Upper lobe of left lung (tissue), 4 donors: ENCODE data around the gene TAGLN.

Experiments
- EP300 ChIP-seq, 4 donors: sonication (generic); formaldehyde crosslinking; IDR thresholded peaks; one replicate each; pipeline ENCODE4 v1.5.1; 2017; ENCODE audit warnings: antibody characterized with exemption in 4 of 4, control low read depth in 2 of 4
- POLR2A ChIP-seq, 4 donors: fragments of 450-650 bp; IDR thresholded peaks; one replicate each; pipeline ENCODE4 v1.5.1; 2016 to 2017; ENCODE audit warnings: antibody characterized with exemption in 4 of 4, mild to moderate bottlenecking in 2 of 4
- POLR2AphosphoS5 ChIP-seq, 2 donors: sonication (generic); formaldehyde crosslinking; IDR thresholded peaks; one replicate each; pipeline ENCODE4 v1.5.1; 2017; ENCODE audit warnings: antibody characterized with exemption in 2 of 2
- TF ChIP-seq, protein P1 (sequence below), 6 experiments: fragments of 450-650 bp in 4 of 6; fragments of 200-600 bp in 2 of 6; sonication (generic) in 2 of 6; IDR thresholded peaks; one replicate each; pipeline ENCODE4 v1.5.1; 2016 to 2019; ENCODE audit warnings: antibody characterized with exemption in 6 of 6

- TF ChIP-seq, protein P1, sequence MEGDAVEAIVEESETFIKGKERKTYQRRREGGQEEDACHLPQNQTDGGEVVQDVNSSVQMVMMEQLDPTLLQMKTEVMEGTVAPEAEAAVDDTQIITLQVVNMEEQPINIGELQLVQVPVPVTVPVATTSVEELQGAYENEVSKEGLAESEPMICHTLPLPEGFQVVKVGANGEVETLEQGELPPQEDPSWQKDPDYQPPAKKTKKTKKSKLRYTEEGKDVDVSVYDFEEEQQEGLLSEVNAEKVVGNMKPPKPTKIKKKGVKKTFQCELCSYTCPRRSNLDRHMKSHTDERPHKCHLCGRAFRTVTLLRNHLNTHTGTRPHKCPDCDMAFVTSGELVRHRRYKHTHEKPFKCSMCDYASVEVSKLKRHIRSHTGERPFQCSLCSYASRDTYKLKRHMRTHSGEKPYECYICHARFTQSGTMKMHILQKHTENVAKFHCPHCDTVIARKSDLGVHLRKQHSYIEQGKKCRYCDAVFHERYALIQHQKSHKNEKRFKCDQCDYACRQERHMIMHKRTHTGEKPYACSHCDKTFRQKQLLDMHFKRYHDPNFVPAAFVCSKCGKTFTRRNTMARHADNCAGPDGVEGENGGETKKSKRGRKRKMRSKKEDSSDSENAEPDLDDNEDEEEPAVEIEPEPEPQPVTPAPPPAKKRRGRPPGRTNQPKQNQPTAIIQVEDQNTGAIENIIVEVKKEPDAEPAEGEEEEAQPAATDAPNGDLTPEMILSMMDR (IDR thresholded peaks at IDR 0.05), result no peak
- TF ChIP-seq POLR2A (IDR thresholded peaks at IDR 0.05) (no peak), EP300 (IDR thresholded peaks at IDR 0.05) (no peak), POLR2AphosphoS5 (IDR thresholded peaks at IDR 0.05) (no peak)
Measured at GRCh38 chr11:117228091-117228490, 28.9 kb downstream of the TAGLN start.
